ENCODE data around the gene TIAM1.

GRCh38 chr21:31299291-31300147 lies 44.5 kb downstream of the TIAM1 start:
- TF ChIP-seq CTCF (IDR thresholded peaks at IDR 0.05) (no peak), POLR2A (IDR thresholded peaks at IDR 0.05) (no peak)

Data from lower leg skin (tissue), 3 donors.